GM23338 (cell line): Measurements from ENCODE around the gene CSF1R. TPM values are rescaled to one million over a fixed set of nuclear protein-coding genes. Genes with fewer than 3 reads are reported as not detected.

ENCODE experiments used
- CREB1 ChIP-seq: fragments of 250-450 bp; sonication (Bioruptor Pico); IDR thresholded peaks from 2 replicates; pipeline ENCODE4 v1.5.0; 2020; ENCODE audit warnings: low read depth, mild to moderate bottlenecking, moderate library complexity
- EZH2 ChIP-seq: fragments of 200-600 bp; sonication (generic); IDR thresholded peaks from one replicate; pipeline ENCODE4 v1.8.0; 2017; ENCODE audit warnings: antibody characterized with exemption, mild to moderate bottlenecking, low read depth; ENCODE audit not compliant: unreplicated experiment
- JUNB ChIP-seq: IDR thresholded peaks from one replicate; pipeline ENCODE4 v1.6.1; 2016; ENCODE audit warnings: antibody characterized with exemption; ENCODE audit not compliant: unreplicated experiment
- NANOG ChIP-seq: IDR thresholded peaks from 2 replicates; pipeline ENCODE4 v1.6.1; 2016; ENCODE audit warnings: antibody characterized with exemption, borderline replicate concordance
- REST ChIP-seq: IDR thresholded peaks from one replicate; pipeline ENCODE4 v1.6.1; 2018; ENCODE audit warnings: antibody characterized with exemption; ENCODE audit not compliant: unreplicated experiment
- ZNF462 ChIP-seq: fragments of 250-450 bp; sonication (Bioruptor Pico); IDR thresholded peaks from 2 replicates; pipeline ENCODE4 v1.5.0; 2020; ENCODE audit warnings: mild to moderate bottlenecking, moderate library complexity
- polyA plus RNA-seq: library from polyadenylated mRNA; unstranded; fragments of >200 nt; fragmentation: Nextera tagmentation; extraction: Ambion mirVana; gene quantifications from 2 replicates; pipeline ENCODE4 v1.2.1, GENCODE V29; 2016
- total RNA-seq: library from RNA; depleted of rRNA; stranded (reverse); fragments of >200 nt; shearing (Covaris generic); gene quantifications from 2 replicates; pipeline ENCODE4 v1.2.3, GENCODE V29; 2014

The CSF1R gene
- total and polyA plus RNA-seq, 2 experiments from 2014 or later: 0.21 TPM; not detected in 1

GRCh38 chr5:150131978-150132694 is 45.8 kb upstream of the CSF1R start (continued):
- TF ChIP-seq ZNF462 (CRISPR knock-in tag): no peak
- TF ChIP-seq EZH2: no peak
- TF ChIP-seq NANOG: no peak
- no peak for TF ChIP-seq JUNB
- no peak for TF ChIP-seq REST
- TF ChIP-seq CREB1: no peak
